Stimulated activated CD8-positive, alpha-beta memory T cell treated with anti-CD3 and anti-CD28 coated beads, Interleukin-4, amount 100 ng/mL, for 1 hour (primary cell): ENCODE results near the gene EGFLAM.

ENCODE experiments used
- DNase-seq, 2 donors: peaks; one replicate each; pipeline ENCODE4 v3.0.0-alpha.2; 2020; ENCODE audit warnings: low read depth in 2 of 2, low spot score in 1 of 2

EGFLAM gene

GRCh38 chr5:38265546-38266179 is 7.3 kb downstream of the EGFLAM start:
- peak in 1 of 2 donors; percentile 4 for DNase-seq

- no peak for DNase-seq
Observed at GRCh38 chr5:38267372-38267771, 9.0 kb downstream of the EGFLAM start.

GRCh38 chr5:38273626-38274025 is 15.3 kb downstream of the EGFLAM start:
- no peak for DNase-seq

GRCh38 chr5:38274370-38274769 is 16.0 kb downstream of the EGFLAM start:
- no peak for DNase-seq

GRCh38 chr5:38284384-38284783 is 26.0 kb downstream of the EGFLAM start:
- DNase-seq = no peak

GRCh38 chr5:38285226-38285625 is 26.9 kb downstream of the EGFLAM start:
- DNase-seq = no peak

- no peak for DNase-seq
Observed at GRCh38 chr5:38286002-38286401, 27.6 kb downstream of the EGFLAM start.

GRCh38 chr5:38287124-38287523 is 28.8 kb downstream of the EGFLAM start:
- no peak for DNase-seq

- DNase-seq = no peak
Observed at GRCh38 chr5:38289457-38289856, 31.1 kb downstream of the EGFLAM start.

- DNase-seq = no peak
Observed at GRCh38 chr5:38290028-38290653, 31.8 kb downstream of the EGFLAM start.

- DNase-seq = no peak
Observed at GRCh38 chr5:38291355-38291754, 33.0 kb downstream of the EGFLAM start.

GRCh38 chr5:38292228-38292627 is 33.9 kb downstream of the EGFLAM start:
- no peak for DNase-seq

- DNase-seq = no peak
Observed at GRCh38 chr5:38295751-38296150, 37.4 kb downstream of the EGFLAM start.

- no peak for DNase-seq
Observed at GRCh38 chr5:38297830-38298608, 39.7 kb downstream of the EGFLAM start.

GRCh38 chr5:38299585-38299984 is 41.2 kb downstream of the EGFLAM start:
- DNase-seq = no peak

- DNase-seq = no peak
Observed at GRCh38 chr5:38305148-38305547, 46.8 kb downstream of the EGFLAM start.

GRCh38 chr5:38307845-38308244 is 49.5 kb downstream of the EGFLAM start:
- no peak for DNase-seq

GRCh38 chr5:38316544-38317224 is 58.3 kb downstream of the EGFLAM start:
- DNase-seq = no peak

- no peak for DNase-seq
Observed at GRCh38 chr5:38317868-38318267, 59.5 kb downstream of the EGFLAM start.

GRCh38 chr5:38319491-38319890 is 61.1 kb downstream of the EGFLAM start:
- no peak for DNase-seq

GRCh38 chr5:38321978-38322377 is 63.6 kb downstream of the EGFLAM start:
- no peak for DNase-seq
